ENCODE data around the gene ABCC1.

Gene ABCC1

DNA sequence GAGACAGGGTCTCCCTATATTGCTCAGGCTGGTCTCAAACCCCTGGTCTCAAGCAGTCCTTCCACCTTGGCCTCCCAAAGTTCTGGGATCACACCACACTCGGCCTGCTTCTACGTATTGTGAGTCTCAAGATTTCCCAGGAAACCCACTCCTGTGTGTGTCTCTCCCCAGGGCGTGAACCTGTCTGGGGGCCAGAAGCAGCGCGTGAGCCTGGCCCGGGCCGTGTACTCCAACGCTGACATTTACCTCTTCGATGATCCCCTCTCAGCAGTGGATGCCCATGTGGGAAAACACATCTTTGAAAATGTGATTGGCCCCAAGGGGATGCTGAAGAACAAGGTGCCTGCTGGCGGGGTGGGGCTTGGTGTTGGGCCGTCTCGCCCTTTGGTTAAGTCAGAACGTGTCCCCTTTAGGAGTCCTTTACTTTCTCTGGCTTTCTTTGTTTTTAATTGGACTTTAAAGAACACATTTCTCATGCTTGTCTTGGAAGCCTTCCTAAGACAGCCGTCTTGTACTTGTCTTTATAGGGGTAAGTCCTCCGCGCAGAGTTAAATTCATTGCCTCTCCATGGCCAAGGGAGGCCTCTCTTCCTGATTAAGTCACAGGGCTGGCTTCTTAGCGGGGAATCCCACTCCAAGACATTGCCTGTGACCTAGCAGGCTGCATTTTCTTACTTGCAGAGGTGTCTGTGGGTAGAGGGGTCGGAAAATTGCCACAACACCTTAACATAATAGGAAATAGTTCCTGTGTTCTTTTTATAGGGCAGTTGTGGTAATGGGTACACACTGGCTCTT is 137.4 kb downstream of the ABCC1 start:
- H3K79me2 ChIP-seq (ENCODE audit: control insufficient read depth, low read length), result no peaks in the 10 kb centered on the region
- no peaks in the 10 kb centered on the region for H3K4me1 ChIP-seq (ENCODE audit: control insufficient read depth, low read length)
- no peaks in the 10 kb centered on the region for H3K9me2 ChIP-seq (replicated peaks; ENCODE audit: control insufficient read depth, low read length)
- no peak overlapping the region for H3K4me2 ChIP-seq (ENCODE audit: low read length)
- H4K20me1 ChIP-seq (ENCODE audit: control insufficient read depth, insufficient read depth, low read depth, low read length), result no peaks in the 10 kb centered on the region
- no peak overlapping the region for H3K27ac ChIP-seq (ENCODE audit: low read depth, low read length)
- H3K9me3 ChIP-seq (ENCODE audit: control insufficient read depth, insufficient read depth, low read length), result peaks cover 5% of the 10 kb centered on the region; the same call in 1 of the 2 replicates
- TF ChIP-seq, protein P1, sequence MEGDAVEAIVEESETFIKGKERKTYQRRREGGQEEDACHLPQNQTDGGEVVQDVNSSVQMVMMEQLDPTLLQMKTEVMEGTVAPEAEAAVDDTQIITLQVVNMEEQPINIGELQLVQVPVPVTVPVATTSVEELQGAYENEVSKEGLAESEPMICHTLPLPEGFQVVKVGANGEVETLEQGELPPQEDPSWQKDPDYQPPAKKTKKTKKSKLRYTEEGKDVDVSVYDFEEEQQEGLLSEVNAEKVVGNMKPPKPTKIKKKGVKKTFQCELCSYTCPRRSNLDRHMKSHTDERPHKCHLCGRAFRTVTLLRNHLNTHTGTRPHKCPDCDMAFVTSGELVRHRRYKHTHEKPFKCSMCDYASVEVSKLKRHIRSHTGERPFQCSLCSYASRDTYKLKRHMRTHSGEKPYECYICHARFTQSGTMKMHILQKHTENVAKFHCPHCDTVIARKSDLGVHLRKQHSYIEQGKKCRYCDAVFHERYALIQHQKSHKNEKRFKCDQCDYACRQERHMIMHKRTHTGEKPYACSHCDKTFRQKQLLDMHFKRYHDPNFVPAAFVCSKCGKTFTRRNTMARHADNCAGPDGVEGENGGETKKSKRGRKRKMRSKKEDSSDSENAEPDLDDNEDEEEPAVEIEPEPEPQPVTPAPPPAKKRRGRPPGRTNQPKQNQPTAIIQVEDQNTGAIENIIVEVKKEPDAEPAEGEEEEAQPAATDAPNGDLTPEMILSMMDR (IDR thresholded peaks at IDR 0.05; ENCODE audit: low read depth, low read length, poor library complexity, severe bottlenecking), result no peak
- TF ChIP-seq EZH2phosphoT487 (IDR thresholded peaks at IDR 0.05; ENCODE audit: borderline replicate concordance, low read length), result no peak
- no peaks in the 10 kb centered on the region for H3F3A ChIP-seq (ENCODE audit: control insufficient read depth, insufficient read depth)
- no peaks in the 10 kb centered on the region for H3K27me3 ChIP-seq (ENCODE audit: control insufficient read depth, low read length)
- H3K4me3 ChIP-seq (ENCODE audit: low read length), result no peak overlapping the region
- H3K36me3 ChIP-seq (ENCODE audit: control insufficient read depth, low read length), result peaks cover 68% of the 10 kb centered on the region

DNA sequence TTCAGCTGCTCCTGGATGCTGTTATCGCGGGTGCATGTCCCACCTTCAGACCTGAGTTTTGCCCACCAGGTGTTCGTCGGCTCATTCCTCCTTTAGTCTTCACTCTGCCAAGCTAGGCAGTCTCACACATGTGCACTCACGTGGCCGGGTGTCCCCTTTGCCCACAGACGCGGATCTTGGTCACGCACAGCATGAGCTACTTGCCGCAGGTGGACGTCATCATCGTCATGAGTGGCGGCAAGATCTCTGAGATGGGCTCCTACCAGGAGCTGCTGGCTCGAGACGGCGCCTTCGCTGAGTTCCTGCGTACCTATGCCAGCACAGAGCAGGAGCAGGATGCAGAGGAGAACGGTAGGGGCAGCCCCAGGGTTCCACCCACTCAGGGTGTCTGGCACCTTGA is 140.8 kb downstream of the ABCC1 start:
- Histone ChIP-seq H4K20me1 (ENCODE audit: control insufficient read depth, insufficient read depth, low read depth, low read length) (no peaks in the 10 kb centered on the region), H3K79me2 (ENCODE audit: control insufficient read depth, low read length) (no peaks in the 10 kb centered on the region), H3K4me3 (ENCODE audit: low read length) (no peak overlapping the region), H3K9me2 (replicated peaks; ENCODE audit: control insufficient read depth, low read length) (no peaks in the 10 kb centered on the region), H3K36me3 (ENCODE audit: control insufficient read depth, low read length) (peaks cover 61% of the 10 kb centered on the region), H3K9me3 (ENCODE audit: control insufficient read depth, insufficient read depth, low read length) (no peaks in the 10 kb centered on the region), H3K27ac (ENCODE audit: low read depth, low read length) (no peak overlapping the region), H3K27me3 (ENCODE audit: control insufficient read depth, low read length) (no peaks in the 10 kb centered on the region), H3F3A (ENCODE audit: control insufficient read depth, insufficient read depth) (peaks cover under 1% of the 10 kb centered on the region; the same call in 1 of the 2 replicates), H3K4me2 (ENCODE audit: low read length) (no peak overlapping the region), H3K4me1 (ENCODE audit: control insufficient read depth, low read length) (peaks cover 4% of the 10 kb centered on the region)
- TF ChIP-seq EZH2phosphoT487 (IDR thresholded peaks at IDR 0.05; ENCODE audit: borderline replicate concordance, low read length), result no peak

DNA sequence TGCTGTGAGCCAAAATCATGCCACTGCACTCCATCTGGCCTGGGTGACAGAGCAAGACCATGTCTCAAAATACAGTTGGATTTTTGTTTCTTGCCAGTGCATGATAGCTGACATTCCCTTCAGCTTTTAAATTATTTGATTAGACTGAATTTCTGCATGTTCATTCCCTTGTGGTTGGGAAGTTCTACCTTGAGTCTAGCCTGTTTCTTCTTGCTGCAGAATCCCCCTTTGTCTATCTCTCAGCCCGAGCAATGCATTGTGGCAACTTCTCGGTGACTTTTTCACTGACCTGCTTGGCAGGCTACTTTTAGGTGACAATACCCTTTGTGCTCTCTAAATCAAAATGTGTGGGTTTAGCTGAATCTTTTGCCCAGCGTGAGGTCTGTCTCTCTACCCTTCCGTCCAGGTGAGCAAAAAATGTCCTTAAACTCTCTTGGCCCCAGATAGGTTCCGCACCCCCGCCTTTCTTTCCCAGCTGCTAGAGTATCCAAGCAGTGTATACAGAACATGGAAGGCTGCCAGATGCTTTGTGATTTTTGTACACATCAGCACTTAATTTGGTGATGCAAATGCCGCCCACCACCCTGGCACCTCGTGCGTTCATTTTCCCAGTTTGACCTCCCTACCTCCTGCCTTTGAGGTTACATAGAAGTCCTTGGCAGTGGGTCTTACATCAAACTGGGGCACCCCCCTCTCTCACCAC is 143.7 kb downstream of the ABCC1 start:
- Histone ChIP-seq H3K79me2 (ENCODE audit: control insufficient read depth, low read length) (no peaks in the 10 kb centered on the region), H3K4me2 (ENCODE audit: low read length) (no peak overlapping the region), H3K27ac (ENCODE audit: low read depth, low read length) (no peak overlapping the region), H3K4me3 (ENCODE audit: low read length) (no peak overlapping the region), H3K9me2 (replicated peaks; ENCODE audit: control insufficient read depth, low read length) (no peaks in the 10 kb centered on the region), H3K27me3 (ENCODE audit: control insufficient read depth, low read length) (no peaks in the 10 kb centered on the region), H4K20me1 (ENCODE audit: control insufficient read depth, insufficient read depth, low read depth, low read length) (no peaks in the 10 kb centered on the region), H3K4me1 (ENCODE audit: control insufficient read depth, low read length) (peaks cover 33% of the 10 kb centered on the region), H3K9me3 (ENCODE audit: control insufficient read depth, insufficient read depth, low read length) (no peaks in the 10 kb centered on the region), H3F3A (ENCODE audit: control insufficient read depth, insufficient read depth) (peaks cover 11% of the 10 kb centered on the region; the same call in 1 of the 2 replicates), H3K36me3 (ENCODE audit: control insufficient read depth, low read length) (peaks cover 50% of the 10 kb centered on the region)
- TF ChIP-seq, protein P1 (IDR thresholded peaks at IDR 0.05; ENCODE audit: low read depth, low read length, poor library complexity, severe bottlenecking), result no peak
- TF ChIP-seq EZH2phosphoT487 (IDR thresholded peaks at IDR 0.05; ENCODE audit: borderline replicate concordance, low read length), result no peak

Measured in DOHH2 (cell line).